Neural progenitor cell (in vitro differentiated cells): ENCODE data around the gene RET.

Experiments
- CTCF ChIP-seq: fragments of 200-600 bp; sonication (generic); IDR thresholded peaks from 2 replicates; pipeline ENCODE4 v1.5.1; 2017; ENCODE audit warnings: antibody characterized with exemption, mild to moderate bottlenecking
- EZH2phosphoT487 ChIP-seq: fragments of 200-600 bp; sonication (generic); IDR thresholded peaks from 2 replicates; pipeline ENCODE4 v1.6.1; 2017; ENCODE audit warnings: antibody characterized with exemption

DNA sequence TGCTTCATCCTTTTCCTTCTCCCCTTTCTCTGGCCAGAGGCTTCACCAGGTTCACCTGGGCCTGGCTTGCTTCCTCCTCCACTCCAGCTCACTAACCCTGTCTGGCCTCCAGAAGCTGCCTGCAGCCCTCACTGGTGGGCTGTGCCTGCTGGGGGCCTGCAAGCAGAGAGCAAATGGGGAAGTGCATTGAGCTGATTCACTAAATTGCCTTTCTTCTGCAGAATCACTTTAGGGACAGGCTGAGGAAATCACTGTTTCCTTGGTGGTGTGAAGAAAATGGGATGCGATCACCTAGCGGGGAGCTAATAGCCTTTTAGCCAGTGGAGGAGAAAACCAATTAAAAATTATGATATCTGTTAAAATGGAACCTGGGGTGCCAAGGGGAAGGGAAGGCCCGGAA lies 3.0 kb downstream of the RET start:
- TF ChIP-seq EZH2phosphoT487 (no peak), CTCF (no peak)
